HepG2 (cell line): ENCODE results near the gene RPS19BP1. TPM values are rescaled to one million over a fixed set of nuclear protein-coding genes. Genes with fewer than 3 reads are reported as not detected.

Source experiments
- ATAC-seq: fragments of 200-7000 bp; cut with Tn5 transposase; 3 replicates; pipeline ENCODE4 v1.9.1; 2020; ENCODE audit warnings: mild to moderate bottlenecking, moderate library complexity
- BruUV-seq: library from RNA; stranded (reverse); fragments of 400-500 nt; replicated peaks from 2 replicates; lab custom pipeline; 2021; lab: Mats Ljungman, UMichigan
- CTCF ChIA-PET: fragments of 300-600 bp; formaldehyde crosslinking; extraction: SDS; loops from one replicate; lab custom pipeline; 2021; ENCODE audit warnings: low total read pairs, inconsistent platforms, low intra/inter-chr PET ratio; lab: Yijun Ruan, JAX
- POLR2A ChIA-PET: fragments of 350-600 bp; sonication (Branson Sonifier 250); formaldehyde crosslinking; loops from one replicate; lab custom pipeline; 2020; ENCODE audit warnings: antibody characterized with exemption, inconsistent platforms; lab: Yijun Ruan, JAX
- DNase-seq: peaks from one replicate; pipeline ENCODE4 v3.0.0-alpha.2; 2015; ENCODE audit warnings: low spot score
- FAIRE-seq: peaks from 3 replicates; lab custom pipeline; 2011; peaks lifted over from hg19 to GRCh38; lab: Jason Lieb, UNC
- H2AFZ ChIP-seq: one replicate; pipeline ENCODE4 v1.6.1; 2011; ENCODE audit warnings: low read length, inconsistent platforms
- H3K27ac ChIP-seq: fragments of 300-600 bp; 3 replicates; pipeline ENCODE4 v1.8.0; 2011; ENCODE audit warnings: mixed run types, mild to moderate bottlenecking, mixed read lengths, low read length, inconsistent platforms; ENCODE audit not compliant: insufficient read depth; ENCODE audit errors: extremely low read length
- H3K27me3 ChIP-seq, 2 experiments: fragments of 200-600 bp in 1 of 2; 2 replicates in 1 of 2; 3 replicates in 1 of 2; pipeline versions ENCODE4 v1.6.0 to v1.8.0; 2011; ENCODE audit warnings: low read length in 2 of 2, mild to moderate bottlenecking in 2 of 2, moderate library complexity in 2 of 2, inconsistent platforms in 1 of 2; ENCODE audit not compliant: insufficient read depth in 2 of 2, control insufficient read depth in 1 of 2
- H3K36me3 ChIP-seq, 2 experiments: fragments of 200-600 bp in 1 of 2; replicated peaks in 1 of 2; 2 replicates in 1 of 2; 3 replicates in 1 of 2; pipeline versions ENCODE4 v1.5.1 to v1.8.0; 2011; ENCODE audit warnings: low read length in 2 of 2, inconsistent platforms in 1 of 2; ENCODE audit not compliant: insufficient read depth in 2 of 2, control insufficient read depth in 1 of 2
- H3K4me1 ChIP-seq: 2 replicates; pipeline ENCODE4 v1.5.1; 2012; ENCODE audit warnings: low read length, inconsistent platforms; ENCODE audit not compliant: insufficient read depth
- H3K4me2 ChIP-seq: 2 replicates; pipeline ENCODE4 v1.6.0; 2011; ENCODE audit warnings: low read depth, low read length, inconsistent platforms
- H3K4me3 ChIP-seq, 3 experiments: fragments of 200-600 bp in 1 of 3; sonication (generic), shearing (Covaris generic) in 1 of 3; replicated peaks in 1 of 3; 2 replicates each; pipeline ENCODE4 v1.5.1; 2011 to 2016; ENCODE audit warnings: low read length in 3 of 3, inconsistent platforms in 2 of 3, low read depth in 2 of 3, mild to moderate bottlenecking in 2 of 3, control low read depth in 1 of 3, mixed read lengths in 1 of 3; ENCODE audit not compliant: insufficient read depth in 1 of 3
- H3K79me2 ChIP-seq: one replicate; pipeline ENCODE4 v1.6.1; 2011; ENCODE audit warnings: low read length, inconsistent platforms; ENCODE audit not compliant: insufficient read depth
- H3K9ac ChIP-seq: 2 replicates; pipeline ENCODE4 v1.6.0; 2011; ENCODE audit warnings: mild to moderate bottlenecking, low read depth, low read length, inconsistent platforms; ENCODE audit not compliant: insufficient read depth
- H3K9me3 ChIP-seq: 2 replicates; pipeline ENCODE4 v1.5.1; 2012; ENCODE audit warnings: mild to moderate bottlenecking, low read length
- H4K20me1 ChIP-seq: 2 replicates; pipeline ENCODE4 v1.6.0; 2011; ENCODE audit warnings: inconsistent platforms, mild to moderate bottlenecking, low read length, moderate library complexity; ENCODE audit not compliant: insufficient read depth
- ARNTL ChIP-seq: sonication (generic); formaldehyde crosslinking; IDR thresholded peaks from 2 replicates; pipeline ENCODE4 v1.4.0; 2020; ENCODE audit warnings: mild to moderate bottlenecking, missing genetic modification reagents
- HNF4G ChIP-seq, 2 experiments: sonication (generic) in 1 of 2; formaldehyde crosslinking in 1 of 2; IDR thresholded peaks; 2 replicates each; pipeline versions ENCODE4 v1.4.0 to v1.6.1; 2011 to 2020; ENCODE audit warnings: borderline replicate concordance in 2 of 2, low read depth in 2 of 2, mild to moderate bottlenecking in 2 of 2, low read length in 1 of 2, missing genetic modification reagents in 1 of 2, moderate library complexity in 1 of 2
- KLF15 ChIP-seq: sonication (generic); formaldehyde crosslinking; IDR thresholded peaks from 2 replicates; pipeline ENCODE4 v1.8.1; 2023; ENCODE audit warnings: borderline replicate concordance, mild to moderate bottlenecking, inconsistent platforms, missing genetic modification reagents, mixed read lengths
- MBNL3 ChIP-seq: fragments of 250-450 bp; sonication (Bioruptor Pico); conservative IDR thresholded peaks from 2 replicates; pipeline ENCODE4 v1.8.0; 2022; ENCODE audit warnings: mild to moderate bottlenecking, inconsistent platforms
- NFYB ChIP-seq: sonication (generic); formaldehyde crosslinking; IDR thresholded peaks from 2 replicates; pipeline ENCODE4 v1.4.0; 2020; ENCODE audit warnings: missing genetic modification reagents
- RAD51 ChIP-seq: fragments of 450-650 bp; IDR thresholded peaks from 2 replicates; pipeline ENCODE4 v1.6.1; 2016; ENCODE audit warnings: borderline replicate concordance
- RFXANK ChIP-seq: IDR thresholded peaks from 2 replicates; pipeline ENCODE4 v1.6.1; 2016
- RNF2 ChIP-seq: fragments of 450-650 bp; conservative IDR thresholded peaks from 2 replicates; pipeline ENCODE4 v1.6.1; 2016; ENCODE audit warnings: low read depth
- SP140L ChIP-seq: sonication (generic); formaldehyde crosslinking; IDR thresholded peaks from 2 replicates; pipeline ENCODE4 v1.4.0; 2020; ENCODE audit warnings: missing genetic modification reagents, borderline replicate concordance
- SP5 ChIP-seq: IDR thresholded peaks from 2 replicates; pipeline ENCODE4 v1.6.1; 2016; ENCODE audit warnings: low read depth, borderline replicate concordance
- ZNF432 ChIP-seq: sonication (generic); formaldehyde crosslinking; IDR thresholded peaks from 2 replicates; pipeline ENCODE4 v1.5.0; 2020; ENCODE audit warnings: missing genetic modification reagents, mild to moderate bottlenecking, borderline replicate concordance
- ZNF878 ChIP-seq: sonication (generic); formaldehyde crosslinking; IDR thresholded peaks from 2 replicates; pipeline ENCODE4 v1.8.1; 2023; ENCODE audit warnings: mild to moderate bottlenecking, missing genetic modification reagents, moderate library complexity
- WGBS: methylation state at CpG from one replicate; pipeline ENCODE4 v1.1.6; 2017; ENCODE audit warnings: low lambda C conversion rate; 5-methylcytosine and 5-hydroxymethylcytosine counted together
- in situ Hi-C: cut with HindIII; loops from 2 replicates; pipeline ENCODE4 v1.10.0; 2017; ENCODE audit warnings: low pct_unique_long_range_greater_than_20kb; ENCODE audit not compliant: extremely low pct_ligation_motif_present
- intact Hi-C: fragments of 100-400 bp; cut with micrococcal nuclease; formaldehyde crosslinking; loops from one replicate; pipeline ENCODE4 v1.10.0; 2022; ENCODE audit not compliant: unreplicated experiment
- polyA plus RNA-seq, 8 experiments: library from polyadenylated mRNA; depleted of rRNA in 3 of 8; stranded (reverse) in 7 of 8; unstranded in 1 of 8; fragments of >200 nt; fragmentation: Illumina TruSeq in 4 of 8; extraction: Trizol in 4 of 8; gene quantifications; 2 replicates each; pipeline versions ENCODE4 v1.2.1 to v1.2.3, GENCODE V29; 2011 to 2016; ENCODE audit warnings: low read depth in 4 of 8, missing spikeins in 1 of 8, mixed read lengths in 1 of 8; ENCODE audit not compliant: insufficient read depth in 1 of 8
- total RNA-seq, 5 experiments: library from RNA; depleted of rRNA; stranded (reverse); fragments of >200 nt; fragmentation: Illumina TruSeq; extraction: Trizol; gene quantifications; 2 replicates each; pipeline ENCODE4 v1.2.3, GENCODE V29; 2016; ENCODE audit warnings: low read depth in 1 of 5
- TF ChIP-seq, protein P1 (sequence below): sonication (generic); formaldehyde crosslinking; IDR thresholded peaks from 2 replicates; pipeline ENCODE4 v1.4.0; 2020; ENCODE audit warnings: missing genetic modification reagents, mild to moderate bottlenecking, borderline replicate concordance
- TF ChIP-seq, protein P2 (sequence below): sonication (generic); formaldehyde crosslinking; IDR thresholded peaks from 2 replicates; pipeline ENCODE4 v1.5.0; 2020; ENCODE audit warnings: mild to moderate bottlenecking, missing genetic modification reagents

The RPS19BP1 gene
- total and polyA plus RNA-seq, 2 of the 13 experiments (the other 11 are each of a cell fraction or from before 2014, with no cell fraction given) = 44.3 to 81.3 TPM

DNA sequence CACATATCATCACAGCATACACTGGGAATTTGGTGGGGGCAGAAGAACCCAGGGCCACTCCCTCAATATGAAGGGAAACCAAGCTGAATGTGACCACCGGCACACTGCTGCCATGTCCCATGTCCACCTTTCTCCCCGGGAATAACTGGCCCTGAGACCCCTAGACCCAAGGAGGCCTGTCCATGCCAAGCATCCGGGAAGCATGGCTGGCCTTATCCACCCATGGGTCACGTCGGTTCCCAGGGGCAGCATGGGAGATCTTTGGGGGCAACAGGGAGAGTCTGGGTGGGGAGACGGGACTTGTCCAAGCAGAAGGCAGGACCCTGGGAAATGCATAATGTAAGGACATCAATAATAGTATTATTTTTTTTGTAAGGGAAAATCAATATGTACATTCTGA is 40.9 kb downstream of the RPS19BP1 start:
- ChIA-PET POLR2A (no interaction called here), CTCF (no interaction called here)
- Histone ChIP-seq H3K27ac (no peak overlapping the region), H3K36me3 (no peaks in the 10 kb centered on the region), H3K79me2 (no peaks in the 10 kb centered on the region), H3K9ac (no peak overlapping the region), H3K4me2 (no peak overlapping the region), H4K20me1 (no peaks in the 10 kb centered on the region), H3K4me3 (no peak overlapping the region), H3K9me3 (no peaks in the 10 kb centered on the region), H3K27me3 (peaks cover 0 to 2% of the 10 kb centered on the region in 2 experiments; a peak in 1 of 5 replicates), H3K4me1 (peaks cover 33% of the 10 kb centered on the region), H2AFZ (no peak overlapping the region)
- in situ Hi-C loops (no loop called here), intact Hi-C loops (no loop called here)
- no TSS peak for BruUV-seq
- DNase-seq = no peak
- WGBS = 6% methylated on average over 4 of the region's 6 CpGs
- no peak for ATAC-seq
- FAIRE-seq = no peak
- TF ChIP-seq ZNF878 (no peak), RNF2 (no peak), HNF4G (IDR thresholded peaks at IDR 0.05; ENCODE audit: borderline replicate concordance, low read depth, low read length) (no peak), HNF4G (CRISPR knock-in tag; IDR thresholded peaks at IDR 0.05; ENCODE audit: borderline replicate concordance, low read depth) (no peak), NFYB (CRISPR knock-in tag) (no peak), RFXANK (CRISPR knock-in tag) (no peak), RAD51 (no peak), ZNF432 (no peak), MBNL3 (no peak), ARNTL (CRISPR knock-in tag) (no peak), SP140L (no peak), KLF15 (no peak), SP5 (CRISPR knock-in tag) (no peak)
- TF ChIP-seq, protein P1, sequence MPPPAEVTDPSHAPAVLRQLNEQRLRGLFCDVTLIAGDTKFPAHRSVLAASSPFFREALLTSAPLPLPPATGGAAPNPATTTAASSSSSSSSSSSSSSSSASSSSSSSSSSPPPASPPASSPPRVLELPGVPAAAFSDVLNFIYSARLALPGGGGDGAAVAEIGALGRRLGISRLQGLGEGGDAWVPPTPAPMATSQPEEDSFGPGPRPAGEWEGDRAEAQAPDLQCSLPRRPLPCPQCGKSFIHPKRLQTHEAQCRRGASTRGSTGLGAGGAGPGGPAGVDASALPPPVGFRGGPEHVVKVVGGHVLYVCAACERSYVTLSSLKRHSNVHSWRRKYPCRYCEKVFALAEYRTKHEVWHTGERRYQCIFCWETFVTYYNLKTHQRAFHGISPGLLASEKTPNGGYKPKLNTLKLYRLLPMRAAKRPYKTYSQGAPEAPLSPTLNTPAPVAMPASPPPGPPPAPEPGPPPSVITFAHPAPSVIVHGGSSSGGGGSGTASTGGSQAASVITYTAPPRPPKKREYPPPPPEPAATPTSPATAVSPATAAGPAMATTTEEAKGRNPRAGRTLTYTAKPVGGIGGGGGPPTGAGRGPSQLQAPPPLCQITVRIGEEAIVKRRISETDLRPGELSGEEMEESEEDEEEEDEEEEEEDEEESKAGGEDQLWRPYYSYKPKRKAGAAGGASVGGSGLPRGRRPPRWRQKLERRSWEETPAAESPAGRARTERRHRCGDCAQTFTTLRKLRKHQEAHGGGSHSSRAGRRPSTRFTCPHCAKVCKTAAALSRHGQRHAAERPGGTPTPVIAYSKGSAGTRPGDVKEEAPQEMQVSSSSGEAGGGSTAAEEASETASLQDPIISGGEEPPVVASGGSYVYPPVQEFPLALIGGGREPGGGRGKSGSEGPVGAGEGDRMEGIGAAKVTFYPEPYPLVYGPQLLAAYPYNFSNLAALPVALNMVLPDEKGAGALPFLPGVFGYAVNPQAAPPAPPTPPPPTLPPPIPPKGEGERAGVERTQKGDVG (CRISPR knock-in tag) = no peak
- TF ChIP-seq, protein P2, sequence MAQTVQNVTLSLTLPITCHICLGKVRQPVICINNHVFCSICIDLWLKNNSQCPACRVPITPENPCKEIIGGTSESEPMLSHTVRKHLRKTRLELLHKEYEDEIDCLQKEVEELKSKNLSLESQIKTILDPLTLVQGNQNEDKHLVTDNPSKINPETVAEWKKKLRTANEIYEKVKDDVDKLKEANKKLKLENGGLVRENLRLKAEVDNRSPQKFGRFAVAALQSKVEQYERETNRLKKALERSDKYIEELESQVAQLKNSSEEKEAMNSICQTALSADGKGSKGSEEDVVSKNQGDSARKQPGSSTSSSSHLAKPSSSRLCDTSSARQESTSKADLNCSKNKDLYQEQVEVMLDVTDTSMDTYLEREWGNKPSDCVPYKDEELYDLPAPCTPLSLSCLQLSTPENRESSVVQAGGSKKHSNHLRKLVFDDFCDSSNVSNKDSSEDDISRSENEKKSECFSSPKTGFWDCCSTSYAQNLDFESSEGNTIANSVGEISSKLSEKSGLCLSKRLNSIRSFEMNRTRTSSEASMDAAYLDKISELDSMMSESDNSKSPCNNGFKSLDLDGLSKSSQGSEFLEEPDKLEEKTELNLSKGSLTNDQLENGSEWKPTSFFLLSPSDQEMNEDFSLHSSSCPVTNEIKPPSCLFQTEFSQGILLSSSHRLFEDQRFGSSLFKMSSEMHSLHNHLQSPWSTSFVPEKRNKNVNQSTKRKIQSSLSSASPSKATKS (CRISPR knock-in tag) = no peak
